ENCODE data around the gene ASIC4. TPM values are rescaled to one million over a fixed set of nuclear protein-coding genes. Genes with fewer than 3 reads are reported as not detected.

The ASIC4 gene
- total RNA-seq, 3 donors from 2014 or later (not counting 1 experiment from before 2014, with no cell fraction given): 0.12 to 0.20 TPM; not detected in 1

DNA sequence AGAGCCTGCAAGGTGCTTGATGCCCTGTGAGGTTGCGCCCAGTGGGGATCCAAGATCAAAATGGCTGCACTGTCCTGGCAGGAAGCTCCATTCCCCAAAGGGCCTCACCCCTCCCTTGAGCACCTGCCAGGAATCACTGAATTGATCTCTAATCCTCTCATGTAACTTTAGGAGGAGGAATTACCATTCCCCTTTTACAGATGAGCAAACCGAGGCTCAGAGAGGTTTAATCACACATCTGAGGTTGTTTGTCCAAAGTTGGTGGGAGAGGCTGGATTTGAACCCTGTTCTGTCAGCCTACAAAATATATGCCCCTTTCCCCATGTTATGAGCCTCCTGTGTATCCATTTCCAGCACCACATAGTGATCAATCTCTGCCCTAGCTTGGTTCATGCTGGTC is 10.5 kb downstream of the ASIC4 start:
- Histone ChIP-seq H3K4me3 (ENCODE audit: low read length) (no peak overlapping the region), H3K27me3 (ENCODE audit: control insufficient read depth, insufficient read depth, low read length) (peaks cover 34% of the 10 kb centered on the region), H3K4me1 (ENCODE audit: control insufficient read depth, insufficient read depth, low read length) (peaks cover 2% of the 10 kb centered on the region), H3K36me3 (ENCODE audit: control insufficient read depth, insufficient read depth, low read length) (no peaks in the 10 kb centered on the region), H3K9me3 (ENCODE audit: control insufficient read depth, insufficient read depth, low read length) (no peaks in the 10 kb centered on the region), H3K27ac (ENCODE audit: low read length) (no peak overlapping the region)
- Mint-ChIP-seq H3K9me3 (no peaks in the 10 kb centered on the region), H3K36me3 (no peaks in the 10 kb centered on the region), H3K27me3 (ENCODE audit: low read depth in 2 of 2) (peaks cover 67 to 84% of the 10 kb centered on the region in 2 donors), H3K4me1 (peaks cover 0 to 16% of the 10 kb centered on the region in 2 donors), H3K4me3 (no peak overlapping the region), H3K27ac (no peak overlapping the region)
- no peak for TF ChIP-seq CTCF (IDR thresholded peaks at IDR 0.05)
- intact Hi-C loops (cut with micrococcal nuclease): no loop called here
- 92% methylated on average over 1 of the region's 2 CpGs for WGBS (ENCODE audit: insufficient coverage)
- ATAC-seq (no peak), DNase-seq (no peak)

DNA sequence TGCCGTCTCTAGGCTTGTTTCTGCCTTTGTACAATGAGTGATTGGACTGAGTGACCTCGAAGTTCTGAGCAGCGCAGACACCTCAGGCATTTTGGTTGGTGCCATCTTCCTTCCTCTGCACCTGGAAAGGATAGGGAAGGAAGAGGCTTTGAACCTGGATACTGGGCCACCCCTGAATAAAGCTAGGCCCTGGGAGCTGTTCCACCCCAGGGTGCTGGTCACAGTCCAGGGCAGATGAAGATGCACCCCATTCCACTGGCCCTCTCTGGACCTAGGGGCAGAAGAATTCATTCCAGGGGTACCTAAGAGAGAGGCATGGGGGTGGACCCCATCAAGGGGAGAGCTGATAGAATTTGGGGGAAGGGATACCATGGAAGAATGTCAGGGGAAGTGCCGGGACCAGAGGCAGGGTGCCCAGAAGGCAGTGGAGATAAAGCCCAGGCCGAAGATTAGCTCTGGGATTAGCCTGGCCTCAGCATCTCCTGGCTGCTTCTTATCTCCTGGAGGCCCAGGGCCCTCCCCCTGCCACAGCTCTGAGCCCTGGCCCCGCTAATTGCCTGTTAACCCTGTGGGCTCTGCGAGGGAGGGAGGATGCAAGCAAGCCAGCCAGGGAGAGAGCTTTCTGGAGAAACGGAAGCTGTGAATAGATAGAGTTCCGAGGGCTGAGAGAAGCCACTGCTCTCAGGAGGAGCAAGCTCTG is 11.4 kb downstream of the ASIC4 start:
- Histone ChIP-seq H3K4me1 (ENCODE audit: control insufficient read depth, insufficient read depth, low read length) (peaks cover 2% of the 10 kb centered on the region), H3K27ac (ENCODE audit: low read length) (no peak overlapping the region), H3K27me3 (ENCODE audit: control insufficient read depth, insufficient read depth, low read length) (peaks cover 35% of the 10 kb centered on the region), H3K36me3 (ENCODE audit: control insufficient read depth, insufficient read depth, low read length) (no peaks in the 10 kb centered on the region), H3K9me3 (ENCODE audit: control insufficient read depth, insufficient read depth, low read length) (no peaks in the 10 kb centered on the region), H3K4me3 (ENCODE audit: low read length) (no peak overlapping the region)
- ATAC-seq (no peak), DNase-seq (no peak)
- H3K27ac Mint-ChIP-seq: no peak overlapping the region
- no peak for TF ChIP-seq CTCF (IDR thresholded peaks at IDR 0.05)
- intact Hi-C loops (cut with micrococcal nuclease): no loop called here
- no peaks in the 10 kb centered on the region for H3K9me3 Mint-ChIP-seq
- peaks cover 68 to 84% of the 10 kb centered on the region in 2 donors for H3K27me3 Mint-ChIP-seq (ENCODE audit: low read depth in 2 of 2)
- no peak overlapping the region for H3K4me3 Mint-ChIP-seq
- H3K36me3 Mint-ChIP-seq: no peaks in the 10 kb centered on the region
- 58% methylated on average over 7 of the region's 9 CpGs for WGBS (ENCODE audit: insufficient coverage)
- peaks cover 0 to 23% of the 10 kb centered on the region in 2 donors for H3K4me1 Mint-ChIP-seq

DNA sequence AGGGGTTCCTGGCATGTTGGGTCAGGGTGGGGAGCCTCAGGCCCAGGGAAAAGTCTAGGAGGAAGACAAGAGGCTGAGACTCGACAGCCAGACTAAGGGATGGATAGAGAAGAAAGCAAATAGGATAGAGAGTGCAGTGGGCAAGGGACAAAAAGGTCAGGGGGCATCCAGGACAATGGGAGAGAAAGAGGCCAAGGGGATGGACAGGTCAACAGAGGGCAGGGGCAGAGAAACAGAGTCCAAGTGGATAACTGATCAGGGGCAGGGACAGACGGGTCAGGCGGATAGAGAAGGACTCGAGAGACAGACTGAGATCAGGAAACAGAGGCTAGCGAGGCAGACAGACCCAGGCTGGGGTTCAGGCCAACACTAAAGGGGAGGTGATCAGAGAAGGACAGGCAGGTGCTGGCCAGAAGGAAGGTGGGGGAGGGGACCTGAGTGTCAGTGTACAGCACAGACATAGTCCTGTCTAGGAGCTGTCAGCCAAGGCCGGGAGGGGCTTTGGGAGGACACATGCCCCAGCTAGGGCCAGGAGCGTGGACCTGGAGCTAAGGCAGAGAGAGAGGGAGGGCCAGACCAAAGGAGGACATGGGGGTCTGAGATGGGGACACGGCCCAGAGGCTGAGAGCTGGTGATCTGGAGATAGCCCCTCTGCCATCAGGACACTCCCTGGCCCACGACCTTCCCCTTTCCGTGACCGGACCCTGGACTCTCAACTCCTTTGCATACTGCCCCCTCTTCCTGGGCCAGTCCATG is 12.2 kb downstream of the ASIC4 start:
- no peak overlapping the region for H3K4me3 ChIP-seq (ENCODE audit: low read length)
- H3K36me3 Mint-ChIP-seq: no peaks in the 10 kb centered on the region
- no peaks in the 10 kb centered on the region for H3K9me3 Mint-ChIP-seq
- peaks cover 2% of the 10 kb centered on the region for H3K4me1 ChIP-seq (ENCODE audit: control insufficient read depth, insufficient read depth, low read length)
- no peak overlapping the region for H3K27ac ChIP-seq (ENCODE audit: low read length)
- no peaks in the 10 kb centered on the region for H3K36me3 ChIP-seq (ENCODE audit: control insufficient read depth, insufficient read depth, low read length)
- no peak for DNase-seq
- no peaks in the 10 kb centered on the region for H3K9me3 ChIP-seq (ENCODE audit: control insufficient read depth, insufficient read depth, low read length)
- peaks cover 0 to 19% of the 10 kb centered on the region in 2 donors for H3K4me1 Mint-ChIP-seq
- TF ChIP-seq CTCF (IDR thresholded peaks at IDR 0.05): no peak
- no peak for ATAC-seq
- intact Hi-C loops (cut with micrococcal nuclease): no loop called here
- H3K27me3 ChIP-seq (ENCODE audit: control insufficient read depth, insufficient read depth, low read length): peaks cover 32% of the 10 kb centered on the region
- 60% methylated on average over 10 of the region's 11 CpGs for WGBS (ENCODE audit: insufficient coverage)
- no peak overlapping the region for H3K4me3 Mint-ChIP-seq
- peaks cover 69 to 78% of the 10 kb centered on the region in 2 donors for H3K27me3 Mint-ChIP-seq (ENCODE audit: low read depth in 2 of 2)
- no peak overlapping the region for H3K27ac Mint-ChIP-seq
